ENCODE results near the gene IQCE. TPM values are rescaled to one million over a fixed set of nuclear protein-coding genes. Genes with fewer than 3 reads are reported as not detected.

Gene IQCE
- total RNA-seq, 3 donors from 2014 or later (not counting 1 experiment from before 2014, with no cell fraction given) = 9.6 to 13.5 (median 11.3) TPM

- Mint-ChIP-seq H3K4me1 (no peaks in the 10 kb centered on the region), H3K36me3 (no peaks in the 10 kb centered on the region), H3K4me3 (no peak overlapping the region), H3K9me3 (no peaks in the 10 kb centered on the region), H3K27ac (no peak overlapping the region), H3K27me3 (ENCODE audit: low read depth in 2 of 2) (peaks cover 0 to 2% of the 10 kb centered on the region in 2 donors)
- WGBS (ENCODE audit: insufficient coverage) = 94% methylated on average over 10 of the region's 10 CpGs
- no peak overlapping the region for H3K27ac ChIP-seq (ENCODE audit: low read length)
- no peak for DNase-seq
- intact Hi-C loops (cut with micrococcal nuclease) = no loop called here
- no peak overlapping the region for H3K4me3 ChIP-seq (ENCODE audit: low read length)
- no peaks in the 10 kb centered on the region for H3K36me3 ChIP-seq (ENCODE audit: control insufficient read depth, insufficient read depth, low read length)
- ATAC-seq = no peak
- no peaks in the 10 kb centered on the region for H3K9me3 ChIP-seq (ENCODE audit: control insufficient read depth, insufficient read depth, low read length)
- H3K27me3 ChIP-seq (ENCODE audit: control insufficient read depth, insufficient read depth, low read length) = no peaks in the 10 kb centered on the region
- H3K4me1 ChIP-seq (ENCODE audit: control insufficient read depth, insufficient read depth, low read length) = no peaks in the 10 kb centered on the region
- TF ChIP-seq CTCF (IDR thresholded peaks at IDR 0.05) = no peak
Observed at GRCh38 chr7:2623698-2624014, 64.9 kb downstream of the IQCE start.

DNA sequence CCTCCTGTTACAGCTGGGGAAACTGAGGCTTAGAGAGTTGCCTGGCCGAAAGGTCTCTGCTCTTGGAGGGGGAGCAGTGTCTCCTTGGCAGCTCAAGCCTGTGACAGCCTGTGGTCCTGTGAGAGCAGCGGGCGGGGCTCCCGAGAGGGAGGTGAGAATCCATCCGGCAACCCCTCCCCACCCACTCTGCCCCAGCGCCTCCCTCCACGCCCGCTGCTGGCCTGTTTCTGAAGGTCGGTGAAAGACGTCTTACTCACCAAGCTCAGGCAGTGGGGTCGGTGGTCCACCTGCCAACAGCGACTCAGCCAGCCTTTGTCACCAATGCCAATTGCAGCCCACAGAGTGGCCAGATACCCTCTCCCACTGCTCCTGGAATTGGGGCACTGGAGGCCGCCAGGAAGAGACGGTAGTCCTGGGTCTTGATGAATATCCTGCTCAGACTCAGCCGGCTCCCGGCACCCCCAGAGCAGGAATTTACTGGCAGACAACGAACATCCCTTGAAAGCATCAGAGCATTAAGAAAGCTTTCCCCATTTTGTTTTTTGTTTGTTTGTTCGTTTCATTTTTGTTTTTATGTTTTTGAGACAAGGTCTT, 65.6 kb downstream of the IQCE start:
- intact Hi-C loops (cut with micrococcal nuclease) = no loop called here
- 83% methylated on average over 17 of the region's 18 CpGs for WGBS (ENCODE audit: insufficient coverage)
- Histone ChIP-seq H3K4me3 (ENCODE audit: low read length) (no peak overlapping the region), H3K9me3 (ENCODE audit: control insufficient read depth, insufficient read depth, low read length) (no peaks in the 10 kb centered on the region), H3K4me1 (ENCODE audit: control insufficient read depth, insufficient read depth, low read length) (no peaks in the 10 kb centered on the region), H3K27ac (ENCODE audit: low read length) (no peak overlapping the region), H3K27me3 (ENCODE audit: control insufficient read depth, insufficient read depth, low read length) (no peaks in the 10 kb centered on the region), H3K36me3 (ENCODE audit: control insufficient read depth, insufficient read depth, low read length) (no peaks in the 10 kb centered on the region)
- no peak for TF ChIP-seq CTCF (IDR thresholded peaks at IDR 0.05)
- Mint-ChIP-seq H3K36me3 (no peaks in the 10 kb centered on the region), H3K27me3 (ENCODE audit: low read depth in 2 of 2) (peaks cover 0 to 2% of the 10 kb centered on the region in 2 donors), H3K27ac (no peak overlapping the region), H3K4me1 (no peaks in the 10 kb centered on the region), H3K4me3 (no peak overlapping the region), H3K9me3 (no peaks in the 10 kb centered on the region)
- DNase-seq (no peak), ATAC-seq (no peak)

DNA sequence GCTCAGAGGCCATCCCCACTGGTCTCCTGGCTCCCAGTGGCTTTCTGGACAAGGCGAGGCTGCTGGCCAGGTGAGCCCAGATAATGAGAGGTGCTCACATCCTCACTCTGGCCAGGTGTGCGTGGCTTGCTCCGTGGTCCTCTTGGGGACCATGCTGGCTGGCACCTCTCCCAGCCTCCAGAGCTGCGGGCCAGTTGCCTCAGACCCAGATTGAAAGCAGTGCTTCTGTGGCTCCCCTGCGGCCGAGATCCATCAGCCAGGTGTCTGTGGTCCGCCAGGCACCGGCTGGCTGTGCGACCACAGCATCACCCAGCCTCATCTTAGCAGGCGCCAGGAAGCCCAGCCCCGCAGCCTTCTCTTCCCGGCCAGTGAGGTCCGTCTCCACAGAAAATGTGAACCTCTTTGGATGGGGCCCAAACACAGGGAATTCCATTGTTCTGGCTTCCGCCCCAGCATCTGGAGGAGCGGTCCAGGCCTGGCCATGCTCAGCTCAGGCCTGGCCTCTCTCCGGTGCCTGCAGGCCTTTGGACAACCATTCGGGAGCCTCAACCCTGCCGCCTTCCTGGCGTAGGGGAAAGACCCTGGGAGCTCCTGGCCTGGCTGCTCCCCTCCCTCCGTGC, 67.8 kb downstream of the IQCE start:
- H3K27me3 ChIP-seq (ENCODE audit: control insufficient read depth, insufficient read depth, low read length) = no peaks in the 10 kb centered on the region
- Mint-ChIP-seq H3K27me3 (ENCODE audit: low read depth in 2 of 2) (no peaks in the 10 kb centered on the region), H3K9me3 (no peaks in the 10 kb centered on the region), H3K4me1 (peaks cover 5 to 6% of the 10 kb centered on the region in 2 donors), H3K27ac (no peak overlapping the region), H3K4me3 (no peak overlapping the region), H3K36me3 (no peaks in the 10 kb centered on the region)
- H3K27ac ChIP-seq (ENCODE audit: low read length) = no peak overlapping the region
- intact Hi-C loops (cut with micrococcal nuclease) = no loop called here
- DNase-seq (no peak), ATAC-seq (no peak)
- H3K36me3 ChIP-seq (ENCODE audit: control insufficient read depth, insufficient read depth, low read length) = no peaks in the 10 kb centered on the region
- H3K9me3 ChIP-seq (ENCODE audit: control insufficient read depth, insufficient read depth, low read length) = no peaks in the 10 kb centered on the region
- H3K4me3 ChIP-seq (ENCODE audit: low read length) = no peak overlapping the region
- 54% methylated on average over 19 of the region's 20 CpGs for WGBS (ENCODE audit: insufficient coverage)
- peaks cover 5% of the 10 kb centered on the region for H3K4me1 ChIP-seq (ENCODE audit: control insufficient read depth, insufficient read depth, low read length)
- no peak for TF ChIP-seq CTCF (IDR thresholded peaks at IDR 0.05)

All from natural killer cell (primary cell).